GM12872 (cell line): Measurements from ENCODE around the gene HPS4.

Experiments
- CTCF ChIP-seq: IDR thresholded peaks from 3 replicates; pipeline ENCODE4 v1.5.1; 2011; ENCODE audit warnings: low read depth, mild to moderate bottlenecking, low read length, moderate library complexity; ENCODE audit not compliant: insufficient read depth

The HPS4 gene

GRCh38 chr22:26431261-26431995 lies 52.2 kb downstream of the HPS4 start:
- no peak for TF ChIP-seq CTCF

- no peak for TF ChIP-seq CTCF
These were observed 53.0 kb downstream of the HPS4 start for GRCh38 chr22:26430600-26430999.

GRCh38 chr22:26429458-26430286 lies 53.9 kb downstream of the HPS4 start:
- no peak for TF ChIP-seq CTCF

GRCh38 chr22:26428515-26429457 lies 54.8 kb downstream of the HPS4 start, which contains the start of gene ASPHD2:
ASPHD2 (plus strand) TSS chr22:26429260; CDS start chr22:26433616, 4,356 bp downstream.
- no peak for TF ChIP-seq CTCF

GRCh38 chr22:26426924-26427323 lies 56.7 kb downstream of the HPS4 start:
- TF ChIP-seq CTCF: no peak

GRCh38 chr22:26418620-26419019 lies 65.0 kb downstream of the HPS4 start:
- TF ChIP-seq CTCF: no peak

- TF ChIP-seq CTCF: no peak
These were observed 66.2 kb downstream of the HPS4 start for GRCh38 chr22:26417406-26417805.
